Activated B cell treated with CpG ODN at 0.5 μM for 24 hours (primary cell): Measurements from ENCODE around the gene ATP8B4. TPM values are rescaled to one million over a fixed set of nuclear protein-coding genes. Genes with fewer than 3 reads are reported as not detected.

ENCODE experiments used
- ATAC-seq: fragments of 200-7000 bp; cut with Tn5 transposase; one replicate; pipeline ENCODE4 v1.10.0; 2021; ENCODE audit warnings: low read depth, mild to moderate bottlenecking, moderate library complexity
- CTCF ChIA-PET: fragments of 350-600 bp; sonication (Branson Sonifier 250); formaldehyde crosslinking; loops from one replicate; lab custom pipeline; 2021; ENCODE audit warnings: antibody characterized with exemption; lab: Charles Lee
- POLR2A ChIA-PET: fragments of 350-600 bp; sonication (Branson Sonifier 250); formaldehyde crosslinking; loops from one replicate; lab custom pipeline; 2021; ENCODE audit warnings: antibody characterized with exemption; lab: Charles Lee
- DNase-seq: peaks from one replicate; pipeline ENCODE4 v3.0.0; 2022
- H3K27ac Mint-ChIP-seq: one replicate; pipeline ENCODE4 v1.8.0; 2020; ENCODE audit warnings: mixed read lengths
- H3K27me3 Mint-ChIP-seq: one replicate; pipeline ENCODE4 v1.8.0; 2021; ENCODE audit warnings: mixed read lengths
- H3K36me3 Mint-ChIP-seq: one replicate; pipeline ENCODE4 v1.8.0; 2021; ENCODE audit warnings: low read depth, mixed read lengths
- H3K4me1 Mint-ChIP-seq: one replicate; pipeline ENCODE4 v1.8.0; 2021; ENCODE audit warnings: mixed read lengths
- H3K4me3 Mint-ChIP-seq: one replicate; pipeline ENCODE4 v1.8.0; 2020; ENCODE audit warnings: mild to moderate bottlenecking, mixed read lengths
- H3K9me3 Mint-ChIP-seq: one replicate; pipeline ENCODE4 v1.8.0; 2020; ENCODE audit warnings: mixed read lengths
- intact Hi-C: fragments of 100-400 bp; cut with micrococcal nuclease; formaldehyde crosslinking; loops from one replicate; pipeline ENCODE4 v1.15.1; 2024
- total RNA-seq: library from RNA; stranded (reverse); gene quantifications from 2 replicates; pipeline ENCODE4 v1.2.3, GENCODE V29; 2022
- TF ChIP-seq, protein P1 (sequence below): fragments of 200-600 bp; IDR thresholded peaks from one replicate; pipeline ENCODE4 v1.8.0; 2022; ENCODE audit warnings: antibody characterized with exemption, mild to moderate bottlenecking

Gene ATP8B4
- total RNA-seq, 1 donor from 2014 or later, result 0.86 TPM

- TF ChIP-seq, protein P1, sequence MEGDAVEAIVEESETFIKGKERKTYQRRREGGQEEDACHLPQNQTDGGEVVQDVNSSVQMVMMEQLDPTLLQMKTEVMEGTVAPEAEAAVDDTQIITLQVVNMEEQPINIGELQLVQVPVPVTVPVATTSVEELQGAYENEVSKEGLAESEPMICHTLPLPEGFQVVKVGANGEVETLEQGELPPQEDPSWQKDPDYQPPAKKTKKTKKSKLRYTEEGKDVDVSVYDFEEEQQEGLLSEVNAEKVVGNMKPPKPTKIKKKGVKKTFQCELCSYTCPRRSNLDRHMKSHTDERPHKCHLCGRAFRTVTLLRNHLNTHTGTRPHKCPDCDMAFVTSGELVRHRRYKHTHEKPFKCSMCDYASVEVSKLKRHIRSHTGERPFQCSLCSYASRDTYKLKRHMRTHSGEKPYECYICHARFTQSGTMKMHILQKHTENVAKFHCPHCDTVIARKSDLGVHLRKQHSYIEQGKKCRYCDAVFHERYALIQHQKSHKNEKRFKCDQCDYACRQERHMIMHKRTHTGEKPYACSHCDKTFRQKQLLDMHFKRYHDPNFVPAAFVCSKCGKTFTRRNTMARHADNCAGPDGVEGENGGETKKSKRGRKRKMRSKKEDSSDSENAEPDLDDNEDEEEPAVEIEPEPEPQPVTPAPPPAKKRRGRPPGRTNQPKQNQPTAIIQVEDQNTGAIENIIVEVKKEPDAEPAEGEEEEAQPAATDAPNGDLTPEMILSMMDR, result no peak
- H3K9me3 Mint-ChIP-seq, result no peaks in the 10 kb centered on the region
- intact Hi-C loops, result no loop called here
- H3K27me3 Mint-ChIP-seq, result no peaks in the 10 kb centered on the region
- POLR2A ChIA-PET, result no interaction called here
- H3K36me3 Mint-ChIP-seq, result no peaks in the 10 kb centered on the region
- no peak overlapping the region for H3K4me3 Mint-ChIP-seq
- no peak for ATAC-seq
- no peak for DNase-seq
- CTCF ChIA-PET, result no interaction called here
- H3K27ac Mint-ChIP-seq, result no peak overlapping the region
- no peaks in the 10 kb centered on the region for H3K4me1 Mint-ChIP-seq
Observed at GRCh38 chr15:50059203-50059772, 59.7 kb downstream of the ATP8B4 start.

GRCh38 chr15:50057905-50058639 lies 61.0 kb downstream of the ATP8B4 start:
- POLR2A ChIA-PET, result no interaction called here
- no peak overlapping the region for H3K4me3 Mint-ChIP-seq
- DNase-seq (no peak), ATAC-seq (no peak)
- no peak overlapping the region for H3K27ac Mint-ChIP-seq
- H3K4me1 Mint-ChIP-seq, result no peaks in the 10 kb centered on the region
- H3K9me3 Mint-ChIP-seq, result no peaks in the 10 kb centered on the region
- TF ChIP-seq, protein P1, result no peak
- no peaks in the 10 kb centered on the region for H3K27me3 Mint-ChIP-seq
- no peaks in the 10 kb centered on the region for H3K36me3 Mint-ChIP-seq
- CTCF ChIA-PET, result no interaction called here
- intact Hi-C loops, result no loop called here

DNA sequence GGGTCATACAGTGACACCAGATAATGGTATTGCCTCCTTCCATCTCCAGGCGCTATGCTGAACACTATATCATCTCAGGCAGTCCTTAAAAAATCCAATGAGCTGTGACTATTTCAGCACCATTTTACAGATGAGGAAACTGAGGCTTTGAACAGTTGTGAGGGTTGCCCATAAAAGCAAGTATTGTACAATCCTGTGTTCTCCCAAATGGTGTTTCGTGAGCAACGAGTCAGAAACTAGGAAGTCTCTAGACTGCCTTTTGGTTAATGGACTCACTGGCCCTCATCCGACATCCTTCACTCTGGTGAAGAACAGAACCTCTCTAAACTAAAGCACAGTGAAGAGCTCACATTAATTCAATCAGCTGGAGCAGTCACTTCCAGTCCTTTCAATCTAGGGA lies 61.8 kb downstream of the ATP8B4 start:
- POLR2A ChIA-PET, result no interaction called here
- DNase-seq (no peak), ATAC-seq (no peak)
- Mint-ChIP-seq H3K9me3 (no peaks in the 10 kb centered on the region), H3K4me1 (no peaks in the 10 kb centered on the region), H3K27me3 (no peaks in the 10 kb centered on the region), H3K36me3 (no peaks in the 10 kb centered on the region), H3K4me3 (no peak overlapping the region), H3K27ac (no peak overlapping the region)
- intact Hi-C loops, result no loop called here
- CTCF ChIA-PET, result no interaction called here
- TF ChIP-seq, protein P1, result no peak

- Mint-ChIP-seq H3K27me3 (no peaks in the 10 kb centered on the region), H3K4me1 (no peaks in the 10 kb centered on the region), H3K27ac (no peak overlapping the region), H3K9me3 (no peaks in the 10 kb centered on the region), H3K36me3 (no peaks in the 10 kb centered on the region), H3K4me3 (no peak overlapping the region)
- intact Hi-C loops, result no loop called here
- ChIA-PET CTCF (no interaction called here), POLR2A (no interaction called here)
- TF ChIP-seq, protein P1, result no peak
- no peak for DNase-seq
- no peak for ATAC-seq
Observed at GRCh38 chr15:50055750-50056157, 63.3 kb downstream of the ATP8B4 start.

GRCh38 chr15:50055332-50055731 lies 63.7 kb downstream of the ATP8B4 start:
- TF ChIP-seq, protein P1, result no peak
- Mint-ChIP-seq H3K27me3 (no peaks in the 10 kb centered on the region), H3K4me1 (no peaks in the 10 kb centered on the region), H3K4me3 (no peak overlapping the region), H3K27ac (no peak overlapping the region), H3K9me3 (no peaks in the 10 kb centered on the region), H3K36me3 (no peaks in the 10 kb centered on the region)
- intact Hi-C loops, result no loop called here
- ATAC-seq, result no peak
- ChIA-PET CTCF (no interaction called here), POLR2A (no interaction called here)
- no peak for DNase-seq
